Cardiac muscle cell (in vitro differentiated cells and primary cell): Measurements from ENCODE around the gene FBRS. TPM values are rescaled to one million over a fixed set of nuclear protein-coding genes. Genes with fewer than 3 reads are reported as not detected.
A peak's percentile ranks its signal among the peaks of the same experiment; 100 is the strongest.

Experiments
- DNase-seq, 2 donors: peaks; one replicate each; pipeline versions ENCODE4 v3.0.0 to v3.0.0-alpha.2; 2010 to 2017; ENCODE audit warnings: low read depth in 1 of 2, low spot score in 1 of 2
- H3K27ac ChIP-seq: fragments of 200-600 bp; sonication (generic); 2 replicates; pipeline ENCODE4 v1.5.1; 2016
- H3K27me3 ChIP-seq: fragments of 200-600 bp; sonication (generic); 2 replicates; pipeline ENCODE4 v1.6.0; 2016; ENCODE audit warnings: control low read depth
- H3K36me3 ChIP-seq: fragments of 200-600 bp; sonication (generic); 2 replicates; pipeline ENCODE4 v1.5.1; 2016; ENCODE audit warnings: control low read depth
- H3K4me1 ChIP-seq: fragments of 200-600 bp; sonication (generic); 2 replicates; pipeline ENCODE4 v1.8.1; 2017; ENCODE audit warnings: low read depth, mild to moderate bottlenecking, mixed run types
- H3K4me3 ChIP-seq: fragments of 200-600 bp; sonication (generic); 2 replicates; pipeline ENCODE4 v1.5.1; 2016; ENCODE audit warnings: mild to moderate bottlenecking
- H3K9me3 ChIP-seq: fragments of 200-600 bp; sonication (generic); 2 replicates; pipeline ENCODE4 v1.5.1; 2017; ENCODE audit warnings: low read depth, mild to moderate bottlenecking, control low read depth
- polyA plus RNA-seq: library from polyadenylated mRNA; unstranded; fragments of >200 nt; fragmentation: Nextera tagmentation; extraction: Ambion mirVana; gene quantifications from 2 replicates; pipeline ENCODE4 v1.2.1, GENCODE V29; 2016
- total RNA-seq: library from RNA; depleted of rRNA; stranded (reverse); fragments of >200 nt; gene quantifications from 2 replicates; pipeline ENCODE4 v1.2.3, GENCODE V29; 2016
- TF ChIP-seq, protein P1 (sequence below): IDR thresholded peaks from 2 replicates; pipeline ENCODE4 v1.5.1; 2012; ENCODE audit warnings: low read depth, mild to moderate bottlenecking, low read length

FBRS gene
- total and polyA plus RNA-seq, 2 experiments from 2014 or later, result 21.2 to 55.4 TPM

DNA sequence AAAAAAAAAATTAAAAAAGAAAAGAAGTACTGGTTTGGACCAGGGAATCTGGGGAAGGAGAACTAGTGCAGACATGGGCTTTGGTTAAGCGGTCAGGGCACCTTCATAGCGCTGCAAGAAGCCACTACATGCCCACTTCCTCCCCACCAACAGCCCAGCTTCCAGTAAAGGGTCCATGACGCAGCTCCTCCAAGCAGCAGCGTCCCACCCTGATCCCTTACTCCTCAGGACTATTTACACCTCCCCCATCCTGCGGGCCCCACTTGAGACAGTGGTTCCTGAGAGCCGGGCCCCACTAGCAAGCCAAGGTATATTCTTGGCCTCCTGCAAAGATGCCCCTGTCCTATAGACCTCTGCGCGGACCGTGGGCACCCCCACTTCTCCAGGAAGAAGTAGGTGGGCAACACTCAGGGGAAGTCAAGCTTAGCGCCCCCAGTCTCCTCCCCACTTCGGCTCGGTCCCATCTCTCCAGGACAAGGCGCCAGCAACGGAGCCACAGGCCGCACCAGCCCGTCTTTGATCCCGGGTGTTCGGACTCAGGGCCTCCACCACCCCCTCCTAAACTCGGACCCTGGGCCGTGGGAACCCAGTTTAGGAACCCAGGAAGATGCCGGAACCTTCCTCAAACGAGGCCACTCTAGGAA lies 8.4 kb upstream of the FBRS start:
- Histone ChIP-seq H3K9me3 (no peaks in the 10 kb centered on the region), H3K4me3 (no peak overlapping the region), H3K27ac (peak overlapping the region; percentile 18), H3K36me3 (peaks cover 7% of the 10 kb centered on the region), H3K27me3 (peaks cover 5% of the 10 kb centered on the region), H3K4me1 (no peaks in the 10 kb centered on the region)
- DNase-seq, result no peak
- TF ChIP-seq, protein P1, sequence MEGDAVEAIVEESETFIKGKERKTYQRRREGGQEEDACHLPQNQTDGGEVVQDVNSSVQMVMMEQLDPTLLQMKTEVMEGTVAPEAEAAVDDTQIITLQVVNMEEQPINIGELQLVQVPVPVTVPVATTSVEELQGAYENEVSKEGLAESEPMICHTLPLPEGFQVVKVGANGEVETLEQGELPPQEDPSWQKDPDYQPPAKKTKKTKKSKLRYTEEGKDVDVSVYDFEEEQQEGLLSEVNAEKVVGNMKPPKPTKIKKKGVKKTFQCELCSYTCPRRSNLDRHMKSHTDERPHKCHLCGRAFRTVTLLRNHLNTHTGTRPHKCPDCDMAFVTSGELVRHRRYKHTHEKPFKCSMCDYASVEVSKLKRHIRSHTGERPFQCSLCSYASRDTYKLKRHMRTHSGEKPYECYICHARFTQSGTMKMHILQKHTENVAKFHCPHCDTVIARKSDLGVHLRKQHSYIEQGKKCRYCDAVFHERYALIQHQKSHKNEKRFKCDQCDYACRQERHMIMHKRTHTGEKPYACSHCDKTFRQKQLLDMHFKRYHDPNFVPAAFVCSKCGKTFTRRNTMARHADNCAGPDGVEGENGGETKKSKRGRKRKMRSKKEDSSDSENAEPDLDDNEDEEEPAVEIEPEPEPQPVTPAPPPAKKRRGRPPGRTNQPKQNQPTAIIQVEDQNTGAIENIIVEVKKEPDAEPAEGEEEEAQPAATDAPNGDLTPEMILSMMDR, result no peak

DNA sequence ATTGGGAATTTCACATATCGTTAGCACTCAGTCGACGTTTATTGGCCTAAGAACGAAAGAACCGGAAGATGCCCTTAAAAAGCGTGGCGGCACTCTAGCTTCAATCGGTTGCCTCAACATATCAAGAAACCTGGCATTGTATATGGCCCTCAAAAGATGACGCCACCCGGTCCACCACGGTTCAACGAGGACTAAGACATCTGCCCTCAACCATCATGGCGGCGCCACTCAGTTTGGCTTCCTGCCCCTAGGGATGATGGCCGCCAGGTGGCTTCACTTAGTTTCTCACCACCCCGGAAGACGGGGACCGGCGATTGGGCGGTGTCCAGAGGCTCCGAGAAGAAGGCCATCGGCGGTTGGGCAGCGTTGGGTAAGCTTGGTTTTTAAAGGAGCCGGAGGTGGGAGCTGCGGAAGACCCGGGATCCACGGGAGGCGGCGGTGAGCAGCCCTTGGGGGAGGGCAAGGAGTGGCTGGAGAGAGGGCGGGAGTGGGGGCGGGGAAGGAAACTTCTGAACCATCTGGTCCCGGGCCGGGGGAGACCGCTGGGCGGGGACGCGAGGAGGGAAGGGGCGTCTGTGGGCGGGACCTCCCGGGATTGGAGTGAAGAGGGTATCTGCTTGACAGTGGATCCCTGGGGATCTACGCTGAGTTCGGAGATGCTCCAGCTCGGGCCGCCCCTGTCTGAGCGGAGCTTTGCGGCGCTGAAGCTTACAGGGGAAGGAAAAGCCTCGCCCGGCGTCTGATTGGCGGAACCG lies 7.7 kb upstream of the FBRS start, which contains the start of gene PRR14:
PRR14 (plus strand) TSS at position 592 of the 755 bp plus-strand sequence. CDS start 686 bp downstream, outside the sequence.
- Histone ChIP-seq H3K27me3 (no peaks in the 10 kb centered on the region), H3K4me1 (no peaks in the 10 kb centered on the region), H3K9me3 (no peaks in the 10 kb centered on the region), H3K4me3 (peak within 1 kb of the TSS; percentile 56), H3K36me3 (peaks cover 11% of the 10 kb centered on the region), H3K27ac (peak within 1 kb of the TSS; percentile 37)
- peak; percentile 99 to 100 for DNase-seq
- TF ChIP-seq, protein P1, result no peak

DNA sequence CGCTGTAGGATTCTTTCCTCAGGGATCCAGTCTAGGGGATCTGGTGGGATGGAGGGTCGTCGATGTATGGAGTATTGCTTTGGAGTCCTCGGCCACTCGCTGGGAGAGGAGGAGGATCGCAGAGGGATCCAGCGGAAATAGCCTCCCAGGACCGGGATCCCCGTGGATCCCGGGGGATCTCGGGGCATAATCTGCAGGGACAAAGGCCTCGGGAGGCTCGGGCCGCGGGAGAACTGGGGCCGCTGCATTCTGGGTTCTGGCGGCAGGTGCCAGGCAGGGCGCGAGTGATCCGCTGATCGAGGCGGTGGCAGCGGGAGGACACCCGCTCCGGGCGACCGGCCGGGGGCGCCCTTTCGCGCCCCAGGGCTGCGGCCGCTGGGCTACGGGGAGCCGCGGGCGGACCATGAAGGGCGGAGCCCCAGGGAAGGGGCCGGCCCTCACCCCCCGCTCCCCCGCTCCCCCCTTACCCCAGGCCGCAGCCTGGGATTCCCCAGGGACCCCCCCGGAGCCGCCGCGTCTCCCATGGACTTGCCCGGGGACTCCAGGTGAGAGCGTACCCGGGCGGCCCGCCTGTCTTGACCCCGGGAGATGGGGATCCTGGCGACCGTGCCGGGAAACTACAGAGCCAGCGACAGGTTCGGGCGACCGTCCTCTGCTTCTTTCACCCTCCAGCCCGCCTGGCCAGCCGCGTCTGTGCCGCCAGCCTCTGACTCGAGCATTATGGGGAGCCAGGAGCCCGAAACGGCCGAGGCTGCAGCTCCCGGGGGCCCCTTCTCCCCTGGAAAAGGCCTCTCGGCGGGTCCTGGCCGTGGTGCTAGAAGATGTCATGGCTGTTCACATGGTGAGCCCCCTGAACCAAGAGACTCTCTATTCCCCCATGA lies 6.9 kb upstream of the FBRS start:
- Histone ChIP-seq H3K4me1 (no peaks in the 10 kb centered on the region), H3K36me3 (peaks cover 11% of the 10 kb centered on the region), H3K4me3 (peak overlapping the region; percentile 56), H3K9me3 (no peaks in the 10 kb centered on the region), H3K27ac (peak overlapping the region; percentile 37), H3K27me3 (no peaks in the 10 kb centered on the region)
- peak; percentile 74 to 75 for DNase-seq
- TF ChIP-seq, protein P1, result peak; percentile 51

DNA sequence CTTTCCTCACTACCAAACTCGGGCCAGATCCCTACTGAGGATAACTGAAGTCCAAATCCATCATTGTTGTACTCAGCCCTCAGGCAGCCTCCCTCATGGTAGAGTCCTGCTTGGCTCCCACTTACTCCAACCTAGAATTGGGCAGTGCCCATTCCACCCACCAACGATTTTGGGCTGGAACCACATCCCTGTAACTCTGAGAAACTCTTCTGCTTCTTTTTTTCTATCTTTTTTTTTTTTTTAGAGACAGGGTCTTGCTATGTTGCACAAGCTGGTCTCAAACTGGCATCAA lies 6.3 kb upstream of the FBRS start:
- H3K4me1 ChIP-seq, result no peaks in the 10 kb centered on the region
- H3K4me3 ChIP-seq, result peak overlapping the region; percentile 56
- H3K27ac ChIP-seq, result no peak overlapping the region
- TF ChIP-seq, protein P1, result no peak
- no peaks in the 10 kb centered on the region for H3K9me3 ChIP-seq
- peaks cover 11% of the 10 kb centered on the region for H3K36me3 ChIP-seq
- DNase-seq, result no peak
- no peaks in the 10 kb centered on the region for H3K27me3 ChIP-seq

DNA sequence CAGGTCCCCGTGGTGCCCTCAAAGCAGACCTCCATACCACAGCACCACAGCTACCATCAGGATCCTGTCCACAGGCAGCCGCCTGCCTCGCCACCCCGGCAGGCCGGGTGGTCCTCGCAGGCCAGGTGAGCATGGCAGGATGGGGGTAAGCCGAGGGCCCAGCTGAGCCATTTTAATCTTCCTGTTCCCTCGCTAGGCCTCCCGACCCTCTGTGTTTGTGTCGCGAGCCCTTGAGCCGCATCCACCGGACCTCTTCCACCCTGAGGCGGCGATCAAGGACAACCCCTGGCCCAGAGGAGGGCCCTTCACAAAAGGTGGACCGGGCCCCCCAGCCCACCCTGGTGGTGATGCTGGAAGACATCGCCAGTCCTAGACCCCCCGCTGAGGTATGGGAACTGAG lies 5.5 kb upstream of the FBRS start:
- TF ChIP-seq, protein P1, result no peak
- Histone ChIP-seq H3K27me3 (no peaks in the 10 kb centered on the region), H3K4me1 (no peaks in the 10 kb centered on the region), H3K27ac (no peak overlapping the region), H3K9me3 (no peaks in the 10 kb centered on the region), H3K4me3 (no peak overlapping the region), H3K36me3 (peaks cover 11% of the 10 kb centered on the region)
- no peak for DNase-seq
